Nephron (organoid): ENCODE results near the gene LETMD1.

Source experiments
- H3K27ac Mint-ChIP-seq, 3 experiments: 2 replicates each; pipeline ENCODE4 v1.8.0; 2020; ENCODE audit warnings: mixed read lengths in 3 of 3, mild to moderate bottlenecking in 2 of 3, moderate library complexity in 1 of 3
- H3K27me3 Mint-ChIP-seq: 2 replicates; pipeline ENCODE4 v1.8.0; 2021; ENCODE audit warnings: low read depth, mild to moderate bottlenecking, moderate library complexity, mixed read lengths
- H3K36me3 Mint-ChIP-seq: 2 replicates; pipeline ENCODE4 v1.8.0; 2020; ENCODE audit warnings: low read depth, mixed read lengths
- H3K4me1 Mint-ChIP-seq: 2 replicates; pipeline ENCODE4 v1.8.0; 2020; ENCODE audit warnings: mixed read lengths
- H3K4me3 Mint-ChIP-seq, 3 experiments: 2 replicates each; pipeline ENCODE4 v1.8.0; 2020; ENCODE audit warnings: mild to moderate bottlenecking in 3 of 3, mixed read lengths in 3 of 3, moderate library complexity in 2 of 3
- H3K9me3 Mint-ChIP-seq: 2 replicates; pipeline ENCODE4 v1.8.0; 2020; ENCODE audit warnings: mixed read lengths
- CTCF ChIP-seq, 3 experiments: fragments of 200-600 bp; sonication (generic); IDR thresholded peaks; one replicate each; pipeline ENCODE4 v1.5.0; 2021; ENCODE audit warnings: antibody characterized with exemption in 3 of 3; ENCODE audit not compliant: unreplicated experiment in 3 of 3

LETMD1 gene

GRCh38 chr12:51059086-51059485 lies 11.0 kb downstream of the LETMD1 start:
- H3K4me1 Mint-ChIP-seq = peaks cover 11% of the 10 kb centered on the region
- no peak for TF ChIP-seq CTCF (IDR thresholded peaks at IDR 0.05; ENCODE audit: unreplicated experiment in 3 of 3)
- H3K4me3 Mint-ChIP-seq = no peak overlapping the region
- no peaks in the 10 kb centered on the region for H3K27me3 Mint-ChIP-seq
- H3K36me3 Mint-ChIP-seq = peaks cover 61% of the 10 kb centered on the region
- no peaks in the 10 kb centered on the region for H3K9me3 Mint-ChIP-seq
- H3K27ac Mint-ChIP-seq = peak overlapping the region in 2 of 3 experiments; percentile 60 to 64

GRCh38 chr12:51062631-51063397 lies 14.7 kb downstream of the LETMD1 start:
- no peaks in the 10 kb centered on the region for H3K27me3 Mint-ChIP-seq
- peaks cover 72% of the 10 kb centered on the region for H3K36me3 Mint-ChIP-seq
- no peak for TF ChIP-seq CTCF (IDR thresholded peaks at IDR 0.05; ENCODE audit: unreplicated experiment in 3 of 3)
- peaks cover 11% of the 10 kb centered on the region for H3K4me1 Mint-ChIP-seq
- no peak overlapping the region for H3K4me3 Mint-ChIP-seq
- H3K27ac Mint-ChIP-seq = peak overlapping the region; percentile 20 to 59 (median 32)
- no peaks in the 10 kb centered on the region for H3K9me3 Mint-ChIP-seq

- TF ChIP-seq CTCF (IDR thresholded peaks at IDR 0.05; ENCODE audit: unreplicated experiment in 3 of 3) = no peak
- peaks cover 13% of the 10 kb centered on the region for H3K4me1 Mint-ChIP-seq
- peaks cover 70% of the 10 kb centered on the region for H3K36me3 Mint-ChIP-seq
- no peaks in the 10 kb centered on the region for H3K27me3 Mint-ChIP-seq
- no peaks in the 10 kb centered on the region for H3K9me3 Mint-ChIP-seq
- no peak overlapping the region for H3K4me3 Mint-ChIP-seq
- H3K27ac Mint-ChIP-seq = no peak overlapping the region
Measured at GRCh38 chr12:51065530-51065929, 17.4 kb downstream of the LETMD1 start.

- H3K36me3 Mint-ChIP-seq = peaks cover 80% of the 10 kb centered on the region
- no peak overlapping the region for H3K27ac Mint-ChIP-seq
- no peak for TF ChIP-seq CTCF (IDR thresholded peaks at IDR 0.05; ENCODE audit: unreplicated experiment in 3 of 3)
- no peaks in the 10 kb centered on the region for H3K9me3 Mint-ChIP-seq
- H3K4me1 Mint-ChIP-seq = peaks cover 21% of the 10 kb centered on the region
- no peaks in the 10 kb centered on the region for H3K27me3 Mint-ChIP-seq
- no peak overlapping the region for H3K4me3 Mint-ChIP-seq
Measured at GRCh38 chr12:51067229-51067628, 19.1 kb downstream of the LETMD1 start.

- Mint-ChIP-seq H3K27ac (no peak overlapping the region), H3K27me3 (no peaks in the 10 kb centered on the region), H3K4me3 (no peak overlapping the region), H3K9me3 (no peaks in the 10 kb centered on the region), H3K4me1 (peaks cover 16% of the 10 kb centered on the region), H3K36me3 (peaks cover 78% of the 10 kb centered on the region)
- no peak for TF ChIP-seq CTCF (IDR thresholded peaks at IDR 0.05; ENCODE audit: unreplicated experiment in 3 of 3)
Measured at GRCh38 chr12:51067771-51068170, 19.6 kb downstream of the LETMD1 start.

GRCh38 chr12:51070004-51070403 lies 21.9 kb downstream of the LETMD1 start:
- no peaks in the 10 kb centered on the region for H3K9me3 Mint-ChIP-seq

More at GRCh38 chr12:51070004-51070403, 21.9 kb downstream of the LETMD1 start:
- Mint-ChIP-seq H3K27me3 (no peaks in the 10 kb centered on the region), H3K27ac (peak overlapping the region in 2 of 3 experiments; percentile 43 to 45), H3K4me3 (no peak overlapping the region), H3K36me3 (peaks cover 73% of the 10 kb centered on the region), H3K4me1 (peaks cover 22% of the 10 kb centered on the region)
- no peak for TF ChIP-seq CTCF (IDR thresholded peaks at IDR 0.05; ENCODE audit: unreplicated experiment in 3 of 3)
